ENCODE results near the gene CLVS2. TPM values are rescaled to one million over a fixed set of nuclear protein-coding genes. Genes with fewer than 3 reads are reported as not detected.

The CLVS2 gene
- polyA plus RNA-seq, 2 of the 4 experiments (the other 2 are of a cell fraction), result 0.01 to 0.04 TPM

DNA sequence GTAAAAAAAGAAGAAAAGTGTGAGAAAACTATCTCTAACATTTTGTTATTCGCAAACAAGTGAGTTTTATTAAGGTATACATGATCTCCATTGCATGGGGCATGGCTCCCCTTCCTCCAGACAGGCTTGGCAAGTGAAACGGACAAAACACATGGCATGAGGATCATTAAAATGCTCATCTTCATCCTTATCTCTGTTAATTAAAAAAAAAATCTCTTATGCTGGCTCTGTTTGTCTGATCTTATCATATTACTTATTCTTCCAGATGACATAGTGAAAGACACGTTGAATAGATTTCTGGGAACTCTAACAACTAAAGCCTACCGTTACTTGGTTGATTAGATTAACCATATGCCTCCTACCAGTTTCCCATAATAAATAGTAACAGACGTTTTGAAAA, 89.4 kb downstream of the CLVS2 start (continued):
- TF ChIP-seq RAD21 (conservative IDR thresholded peaks at IDR 0.05 in 1 of 2, IDR thresholded peaks at IDR 0.05 in 1 of 2) (no peak), HOXA7 (CRISPR knock-in tag; IDR thresholded peaks at IDR 0.05) (no peak), CBX8 (IDR thresholded peaks at IDR 0.05) (no peak), CBX2 (IDR thresholded peaks at IDR 0.05; ENCODE audit: borderline replicate concordance, low read depth) (no peak), RFX5 (IDR thresholded peaks at IDR 0.05) (no peak), SREBF2 (IDR thresholded peaks at IDR 0.05) (no peak)
- TF ChIP-seq, protein P1, sequence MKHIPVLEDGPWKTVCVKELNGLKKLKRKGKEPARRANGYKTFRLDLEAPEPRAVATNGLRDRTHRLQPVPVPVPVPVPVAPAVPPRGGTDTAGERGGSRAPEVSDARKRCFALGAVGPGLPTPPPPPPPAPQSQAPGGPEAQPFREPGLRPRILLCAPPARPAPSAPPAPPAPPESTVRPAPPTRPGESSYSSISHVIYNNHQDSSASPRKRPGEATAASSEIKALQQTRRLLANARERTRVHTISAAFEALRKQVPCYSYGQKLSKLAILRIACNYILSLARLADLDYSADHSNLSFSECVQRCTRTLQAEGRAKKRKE (CRISPR knock-in tag; IDR thresholded peaks at IDR 0.05; ENCODE audit: low read depth), result no peak
- TF ChIP-seq, protein P2, sequence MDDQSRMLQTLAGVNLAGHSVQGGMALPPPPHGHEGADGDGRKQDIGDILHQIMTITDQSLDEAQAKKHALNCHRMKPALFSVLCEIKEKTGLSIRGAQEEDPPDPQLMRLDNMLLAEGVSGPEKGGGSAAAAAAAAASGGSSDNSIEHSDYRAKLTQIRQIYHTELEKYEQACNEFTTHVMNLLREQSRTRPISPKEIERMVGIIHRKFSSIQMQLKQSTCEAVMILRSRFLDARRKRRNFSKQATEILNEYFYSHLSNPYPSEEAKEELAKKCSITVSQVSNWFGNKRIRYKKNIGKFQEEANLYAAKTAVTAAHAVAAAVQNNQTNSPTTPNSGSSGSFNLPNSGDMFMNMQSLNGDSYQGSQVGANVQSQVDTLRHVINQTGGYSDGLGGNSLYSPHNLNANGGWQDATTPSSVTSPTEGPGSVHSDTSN (IDR thresholded peaks at IDR 0.05), result no peak
- TF ChIP-seq, protein P3, sequence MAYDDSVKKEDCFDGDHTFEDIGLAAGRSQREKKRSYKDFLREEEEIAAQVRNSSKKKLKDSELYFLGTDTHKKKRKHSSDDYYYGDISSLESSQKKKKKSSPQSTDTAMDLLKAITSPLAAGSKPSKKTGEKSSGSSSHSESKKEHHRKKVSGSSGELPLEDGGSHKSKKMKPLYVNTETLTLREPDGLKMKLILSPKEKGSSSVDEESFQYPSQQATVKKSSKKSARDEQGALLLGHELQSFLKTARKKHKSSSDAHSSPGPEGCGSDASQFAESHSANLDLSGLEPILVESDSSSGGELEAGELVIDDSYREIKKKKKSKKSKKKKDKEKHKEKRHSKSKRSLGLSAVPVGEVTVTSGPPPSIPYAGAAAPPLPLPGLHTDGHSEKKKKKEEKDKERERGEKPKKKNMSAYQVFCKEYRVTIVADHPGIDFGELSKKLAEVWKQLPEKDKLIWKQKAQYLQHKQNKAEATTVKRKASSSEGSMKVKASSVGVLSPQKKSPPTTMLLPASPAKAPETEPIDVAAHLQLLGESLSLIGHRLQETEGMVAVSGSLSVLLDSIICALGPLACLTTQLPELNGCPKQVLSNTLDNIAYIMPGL (CRISPR knock-in tag; IDR thresholded peaks at IDR 0.05; ENCODE audit: borderline replicate concordance), result no peak

DNA sequence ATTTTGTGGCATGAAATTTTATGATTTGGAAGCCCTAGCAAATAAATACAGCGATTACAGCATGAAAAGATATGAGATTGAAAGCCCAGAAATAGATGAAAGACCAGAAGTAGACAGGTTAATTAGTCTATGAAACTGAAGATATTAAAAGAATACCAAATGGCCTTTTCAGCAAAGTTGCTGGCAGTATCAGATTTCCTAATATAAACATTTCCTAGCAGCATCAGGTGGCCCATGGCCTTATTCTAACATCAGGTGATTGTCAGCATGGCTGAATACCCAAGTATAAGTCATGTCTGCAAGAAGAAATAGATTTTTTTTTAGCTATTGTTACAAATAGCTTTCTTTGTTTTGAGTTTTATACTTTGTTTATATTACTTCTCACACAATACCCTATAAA, 93.2 kb downstream of the CLVS2 start:
- no peak overlapping the region; a peak in 1 of 6 replicates for H3K27ac ChIP-seq
- POLR2A ChIA-PET, result no interaction called here
- H3K4me3 ChIP-seq, result no peak overlapping the region
- ATAC-seq (no peak), FAIRE-seq (no peak), DNase-seq (ENCODE audit: low read depth in 1 of 2, low spot score in 1 of 2) (no peak)
- peaks cover 15% of the 10 kb centered on the region for H3K4me1 ChIP-seq
- TF ChIP-seq SREBF2 (IDR thresholded peaks at IDR 0.05) (no peak), HOXB5 (CRISPR knock-in tag; IDR thresholded peaks at IDR 0.05) (no peak), ZFP36 (IDR thresholded peaks at IDR 0.05; ENCODE audit: borderline replicate concordance, partially characterized antibody) (no peak), KDM1A (IDR thresholded peaks at IDR 0.05; ENCODE audit: low read depth) (no peak), HEYL (CRISPR knock-in tag; IDR thresholded peaks at IDR 0.05) (no peak), PHF8 (IDR thresholded peaks at IDR 0.05; ENCODE audit: borderline replicate concordance, low read depth) (no peak), MYC (IDR thresholded peaks at IDR 0.05; ENCODE audit: borderline replicate concordance, low read length) (no peak), FOXS1 (CRISPR knock-in tag; IDR thresholded peaks at IDR 0.05) (no peak), NPAS2 (CRISPR knock-in tag; IDR thresholded peaks at IDR 0.05; ENCODE audit: borderline replicate concordance) (no peak), CHD2 (IDR thresholded peaks at IDR 0.05; ENCODE audit: low read length, partially characterized antibody) (no peak), JUNB (IDR thresholded peaks at IDR 0.05) (no peak), RAD21 (conservative IDR thresholded peaks at IDR 0.05 in 1 of 2, IDR thresholded peaks at IDR 0.05 in 1 of 2) (no peak)
- TF ChIP-seq, protein P4, sequence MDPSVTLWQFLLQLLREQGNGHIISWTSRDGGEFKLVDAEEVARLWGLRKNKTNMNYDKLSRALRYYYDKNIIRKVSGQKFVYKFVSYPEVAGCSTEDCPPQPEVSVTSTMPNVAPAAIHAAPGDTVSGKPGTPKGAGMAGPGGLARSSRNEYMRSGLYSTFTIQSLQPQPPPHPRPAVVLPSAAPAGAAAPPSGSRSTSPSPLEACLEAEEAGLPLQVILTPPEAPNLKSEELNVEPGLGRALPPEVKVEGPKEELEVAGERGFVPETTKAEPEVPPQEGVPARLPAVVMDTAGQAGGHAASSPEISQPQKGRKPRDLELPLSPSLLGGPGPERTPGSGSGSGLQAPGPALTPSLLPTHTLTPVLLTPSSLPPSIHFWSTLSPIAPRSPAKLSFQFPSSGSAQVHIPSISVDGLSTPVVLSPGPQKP (IDR thresholded peaks at IDR 0.05; ENCODE audit: low read depth, low read length), result no peak
- TF ChIP-seq, protein P5, sequence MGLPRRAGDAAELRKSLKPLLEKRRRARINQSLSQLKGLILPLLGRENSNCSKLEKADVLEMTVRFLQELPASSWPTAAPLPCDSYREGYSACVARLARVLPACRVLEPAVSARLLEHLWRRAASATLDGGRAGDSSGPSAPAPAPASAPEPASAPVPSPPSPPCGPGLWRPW (IDR thresholded peaks at IDR 0.05), result no peak
- TF ChIP-seq, protein P3 (CRISPR knock-in tag; IDR thresholded peaks at IDR 0.05; ENCODE audit: borderline replicate concordance), result no peak
- TF ChIP-seq, protein P6, sequence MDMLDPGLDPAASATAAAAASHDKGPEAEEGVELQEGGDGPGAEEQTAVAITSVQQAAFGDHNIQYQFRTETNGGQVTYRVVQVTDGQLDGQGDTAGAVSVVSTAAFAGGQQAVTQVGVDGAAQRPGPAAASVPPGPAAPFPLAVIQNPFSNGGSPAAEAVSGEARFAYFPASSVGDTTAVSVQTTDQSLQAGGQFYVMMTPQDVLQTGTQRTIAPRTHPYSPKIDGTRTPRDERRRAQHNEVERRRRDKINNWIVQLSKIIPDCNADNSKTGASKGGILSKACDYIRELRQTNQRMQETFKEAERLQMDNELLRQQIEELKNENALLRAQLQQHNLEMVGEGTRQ (IDR thresholded peaks at IDR 0.05), result no peak
- TF ChIP-seq, protein P2 (IDR thresholded peaks at IDR 0.05), result no peak
- H3K4me2 ChIP-seq, result no peak overlapping the region
- no peaks in the 10 kb centered on the region for H3K9me3 ChIP-seq
- CTCF ChIA-PET, result no interaction called here
- WGBS (ENCODE audit: missing lambda C conversion rate), result 16% methylated on average over 1 of the region's 1 CpG

All from A549 (cell line).